Hypothalamus (tissue), 51 donors: ENCODE results near the gene CRHR2.
"Not testable (repeated sequence)": the region's sequence is repeated elsewhere in the genome, so short reads cannot be mapped to it uniquely, and the experiment has no call there.

Experiments used
- DNase-seq, 51 donors: peaks; one replicate each; lab custom pipeline; 2025; lab: John Stamatoyannopoulos, UW

CRHR2 gene

DNA sequence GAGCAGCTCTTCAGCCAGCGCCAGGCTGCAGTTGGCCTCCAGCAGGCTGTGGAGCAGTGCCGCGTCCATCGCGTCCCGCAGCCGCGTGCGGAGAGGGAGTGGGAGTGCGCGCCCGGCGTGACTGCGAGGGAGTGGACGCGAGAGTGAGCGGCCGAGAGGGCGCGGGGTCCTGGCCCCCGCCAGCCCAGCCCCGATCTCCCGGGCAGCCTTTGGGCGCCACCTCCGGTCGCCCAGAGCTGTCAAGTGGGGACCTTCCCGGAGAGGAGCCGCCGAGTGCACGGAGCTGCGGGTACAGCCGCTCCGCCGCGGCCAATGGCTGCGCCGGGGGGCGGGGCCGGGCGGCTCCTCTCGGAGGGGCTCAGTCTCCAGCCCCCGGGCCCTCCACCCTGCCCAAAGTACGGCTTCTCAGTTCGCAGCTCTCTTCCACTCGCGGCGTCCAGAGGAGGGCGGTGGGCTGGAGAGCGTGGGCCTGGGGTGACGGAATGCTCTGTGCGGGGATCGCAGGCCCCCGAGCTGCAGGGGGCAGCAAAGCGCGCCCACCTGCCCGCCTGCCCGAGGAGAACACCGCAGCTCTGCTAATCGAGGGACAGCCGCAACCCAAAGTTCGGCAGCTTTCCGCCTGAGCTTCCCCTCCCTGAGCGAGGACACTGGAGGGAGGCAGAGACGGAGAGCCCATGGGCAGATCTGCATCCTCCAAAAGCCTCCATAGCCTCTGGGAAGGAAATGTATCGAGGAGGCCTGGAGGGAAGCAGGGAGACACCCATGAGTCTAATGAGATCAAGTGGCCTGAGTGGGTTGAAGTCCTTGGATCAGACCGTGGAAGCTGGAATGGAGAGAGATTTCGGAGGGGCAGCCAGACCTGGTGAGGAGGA is at the start of gene CRHR2:
Gene CRHR2, minus strand, starts transcription at position 245 of the 872 bp plus-strand sequence. Its CDS starts 176 bp downstream, at position 69.
- DNase-seq, result peak in 6 of 51 donors; percentile 4 to 19 (median 12)

DNA sequence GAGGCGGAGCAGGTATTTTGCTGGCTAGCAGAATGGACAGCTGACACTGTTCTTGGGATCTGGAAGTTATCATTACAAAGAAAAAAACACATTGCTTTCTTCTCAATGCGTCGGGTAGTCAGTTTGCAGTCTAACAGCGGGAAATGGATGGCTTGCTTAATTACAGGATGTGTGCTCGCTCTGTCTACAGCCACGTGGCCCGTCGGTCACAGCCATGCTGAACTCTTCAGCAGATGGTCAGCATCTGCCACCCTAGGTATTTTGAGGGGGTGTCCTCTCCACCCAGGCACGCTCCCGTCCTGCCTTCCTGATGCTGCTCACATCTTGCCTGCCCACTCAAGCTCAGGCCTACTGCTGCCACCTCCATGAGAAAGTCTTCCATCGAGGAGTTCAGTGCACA is 49.3 kb upstream of the CRHR2 start:
- DNase-seq, result no peak

DNA sequence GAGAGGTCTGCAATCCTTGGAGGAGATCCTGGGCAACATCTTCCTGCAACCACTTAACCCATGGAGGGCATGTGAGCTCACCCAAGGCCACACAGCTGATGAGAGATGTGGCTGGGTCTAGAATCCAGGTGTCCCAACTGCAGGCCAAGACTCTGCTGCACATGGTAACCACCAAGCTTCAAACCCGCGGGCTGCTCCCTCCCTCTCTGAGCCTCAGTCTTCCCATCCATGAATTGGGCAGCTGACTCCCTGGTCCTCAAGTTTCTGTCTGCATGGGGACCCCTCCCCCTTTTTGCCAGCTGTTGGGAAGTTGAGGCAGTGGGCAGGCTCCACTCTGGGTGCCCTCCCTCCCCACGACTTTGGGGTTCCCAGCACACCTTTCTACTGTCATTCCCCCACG is 48.7 kb upstream of the CRHR2 start:
- no peak for DNase-seq

DNA sequence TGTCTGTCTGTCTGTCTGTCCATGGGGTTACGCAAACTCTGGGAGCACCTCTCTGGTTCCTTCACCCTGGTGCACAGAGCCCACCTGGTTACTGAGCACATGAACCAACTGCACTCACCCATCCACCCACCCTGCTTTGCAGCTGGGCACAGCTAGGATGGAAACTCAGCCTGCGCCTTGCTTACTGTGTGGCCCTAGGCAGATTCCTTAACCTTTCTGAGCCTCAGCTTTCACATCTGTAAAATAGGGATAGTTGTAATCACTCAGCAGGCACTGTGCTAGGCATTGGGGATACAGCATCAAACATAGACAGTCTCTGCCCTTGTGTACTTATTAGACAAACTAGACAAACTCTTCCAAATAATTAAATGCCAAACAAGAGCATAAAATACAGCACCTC is 47.8 kb upstream of the CRHR2 start:
- DNase-seq, result no peak

DNA sequence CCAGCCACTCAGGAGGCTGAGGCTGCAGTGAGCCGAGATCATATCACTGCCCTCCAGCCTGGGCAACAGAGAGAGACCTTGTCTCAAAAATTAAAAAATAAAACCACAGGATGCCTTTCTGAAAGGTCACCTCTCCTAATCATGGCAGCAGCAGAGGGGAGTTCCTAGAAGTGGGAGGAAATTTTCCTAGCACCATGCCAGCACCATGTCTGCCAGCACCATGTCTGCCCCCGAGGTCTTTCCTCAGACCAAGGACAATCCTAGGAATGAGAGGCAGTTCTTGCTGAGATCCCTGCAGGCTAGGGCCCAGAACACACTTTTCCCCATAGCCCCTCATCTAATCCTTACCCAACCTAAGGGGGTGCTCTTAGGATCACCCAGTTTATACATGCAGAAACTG is 47.4 kb upstream of the CRHR2 start:
- DNase-seq, result no peak

DNA sequence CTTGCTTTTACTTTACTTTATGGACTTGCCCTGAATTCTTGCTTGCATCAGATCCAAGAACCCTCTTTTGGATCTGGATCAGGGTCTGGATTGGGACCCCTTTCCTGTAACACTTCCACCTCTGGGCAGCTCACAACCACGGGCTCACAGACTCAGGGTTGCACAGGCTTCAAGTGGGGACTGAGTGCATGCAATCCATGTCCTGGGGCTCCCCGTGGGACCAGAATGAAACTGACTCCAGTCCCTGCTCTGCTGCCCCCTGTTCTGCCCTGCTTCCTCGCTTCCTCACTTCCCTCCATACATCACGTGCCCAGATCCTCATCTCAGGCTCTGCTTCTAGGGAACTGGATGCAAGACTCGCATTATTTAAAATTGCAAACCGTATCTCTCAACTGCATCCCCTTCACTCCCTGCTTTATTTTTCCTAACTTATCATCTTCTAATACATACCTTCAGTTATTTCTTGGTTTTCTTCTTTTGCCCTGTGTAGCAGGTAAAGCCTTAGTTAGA is 46.4 kb upstream of the CRHR2 start:
- no peak for DNase-seq

DNA sequence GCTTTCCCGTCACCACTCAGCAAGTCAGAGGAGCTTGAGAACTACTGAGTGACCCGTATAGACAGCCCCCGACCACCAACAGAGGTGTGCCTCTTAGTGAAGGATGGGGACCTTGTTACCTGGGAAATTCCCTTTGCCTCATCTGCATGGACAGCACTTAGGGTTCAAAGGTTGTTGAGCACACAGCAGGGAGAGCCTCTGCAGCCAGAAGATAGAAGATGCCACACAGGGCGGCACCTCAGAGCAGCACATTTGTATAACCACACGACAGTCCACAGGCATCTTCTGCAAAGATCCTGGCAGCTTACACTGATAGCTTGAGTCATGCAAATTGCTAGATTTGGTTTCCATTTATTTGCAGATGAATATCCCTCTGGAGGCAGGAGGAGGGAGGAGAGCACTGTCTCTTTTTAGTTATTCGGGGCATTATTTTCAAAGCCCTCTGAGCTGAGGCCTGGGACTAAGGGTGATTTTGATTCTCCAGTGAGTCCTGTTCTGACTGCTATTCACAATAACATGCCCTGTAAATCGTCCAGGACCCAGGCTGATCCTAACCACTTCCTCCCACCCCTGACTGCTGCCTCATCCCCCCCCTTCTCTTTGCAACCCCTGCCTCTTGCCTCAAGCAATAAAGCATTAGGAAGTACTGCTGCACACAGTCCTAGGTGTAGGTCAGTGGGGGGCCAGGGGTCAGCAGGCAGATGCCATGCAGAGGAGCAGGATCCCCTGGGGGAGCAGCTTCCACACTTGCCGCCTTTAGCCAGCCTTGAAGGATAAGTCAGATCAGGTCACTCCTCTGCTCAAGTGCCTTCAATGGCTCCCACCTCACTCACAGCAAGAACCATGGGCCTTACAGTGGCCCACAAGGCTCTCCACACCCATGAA is 45.0 kb upstream of the CRHR2 start:
- DNase-seq, result peak in 1 of 51 donors; percentile 10

DNA sequence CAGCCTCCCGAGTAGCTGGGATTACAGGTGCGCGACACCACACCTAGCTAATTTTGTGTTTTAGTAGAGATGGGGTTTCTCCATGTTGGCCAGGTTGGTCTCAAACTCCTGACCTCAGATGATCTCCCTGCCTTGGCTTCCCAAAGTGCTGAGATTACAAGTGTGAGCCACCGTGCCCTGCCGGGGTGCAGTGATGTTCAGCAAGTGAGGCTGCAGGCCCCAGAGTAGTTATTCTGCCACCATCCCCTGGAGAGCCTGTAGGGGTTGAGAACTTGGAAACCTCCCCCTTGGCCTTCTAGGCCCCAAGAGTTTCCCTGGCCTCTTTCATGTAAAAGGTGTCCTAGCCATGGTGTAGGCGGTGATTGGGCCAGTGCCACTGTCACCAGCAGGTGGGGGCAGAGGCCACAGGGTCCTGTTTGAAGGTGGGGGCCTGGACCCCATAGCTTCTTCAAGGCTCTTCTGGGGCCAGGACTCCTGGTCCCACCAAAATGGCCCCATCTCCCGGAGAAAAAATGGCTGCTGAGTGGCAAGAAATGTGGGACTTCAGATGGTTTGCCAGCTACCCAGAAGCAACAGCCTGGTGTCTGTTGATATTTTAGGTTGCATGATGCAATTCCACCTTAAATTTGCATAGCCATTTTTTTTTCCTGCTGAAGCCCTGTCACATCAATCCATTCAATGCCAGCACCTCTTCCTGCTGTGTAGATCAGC is 44.2 kb upstream of the CRHR2 start:
- no peak for DNase-seq

DNA sequence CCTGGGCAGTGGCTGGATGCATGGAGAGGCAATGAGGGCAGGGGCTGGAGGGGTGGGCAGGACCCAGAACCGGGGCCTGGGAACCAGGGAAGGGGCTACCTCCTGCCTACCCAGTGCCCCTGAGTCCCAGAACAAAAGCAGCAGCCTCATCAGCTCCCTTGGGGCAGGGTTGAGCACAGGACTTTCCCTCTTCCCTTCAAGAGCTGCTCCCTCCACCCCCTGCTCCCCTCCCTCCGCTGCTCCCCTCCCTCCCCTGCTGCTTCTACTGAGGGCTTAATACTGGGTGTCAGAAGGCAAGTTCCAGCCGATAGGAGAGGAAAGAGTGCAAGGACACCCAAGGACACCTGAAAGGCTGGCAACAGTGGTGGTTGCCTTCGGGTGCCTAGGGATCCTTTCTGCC is 41.5 kb upstream of the CRHR2 start:
- no peak for DNase-seq

DNA sequence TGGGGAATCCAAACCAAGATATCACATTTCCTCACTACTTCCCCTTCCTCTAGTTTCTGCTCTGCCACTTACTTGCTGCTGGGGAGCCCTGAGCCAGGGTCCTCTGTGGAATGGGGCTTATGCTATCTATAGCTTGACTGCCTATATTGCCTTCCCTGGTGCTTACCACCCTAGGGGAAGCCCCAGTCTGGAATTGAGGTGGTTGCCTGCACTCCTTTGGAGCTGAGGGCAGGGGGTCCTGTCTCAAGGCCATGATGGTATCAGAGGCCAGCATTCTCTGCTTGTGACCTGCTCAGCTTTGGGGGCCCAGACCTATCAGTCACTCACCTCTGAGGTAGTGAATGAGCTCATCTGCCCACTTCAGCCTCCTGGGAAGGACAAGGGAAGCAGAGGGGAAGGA is 40.4 kb upstream of the CRHR2 start:
- no peak for DNase-seq

DNA sequence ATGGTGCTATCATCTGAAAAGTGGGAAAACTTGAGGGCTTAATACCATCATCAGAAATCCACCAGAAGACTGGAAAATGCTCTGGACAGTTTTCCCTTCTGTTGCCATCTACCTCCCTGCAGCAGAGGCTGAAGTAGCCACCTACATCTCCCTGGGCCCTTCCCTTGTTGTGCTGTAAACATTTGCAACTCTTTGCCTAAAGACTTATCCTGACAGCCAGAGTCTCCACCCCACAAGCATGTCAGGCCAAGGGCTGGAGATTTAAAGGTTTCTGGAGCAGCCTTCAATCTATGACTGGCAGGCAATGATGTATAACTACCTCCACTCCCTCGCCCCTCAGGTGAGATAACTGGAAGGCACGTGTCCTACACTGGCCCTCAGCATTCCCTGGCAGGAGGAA is 39.9 kb upstream of the CRHR2 start:
- no peak for DNase-seq

DNA sequence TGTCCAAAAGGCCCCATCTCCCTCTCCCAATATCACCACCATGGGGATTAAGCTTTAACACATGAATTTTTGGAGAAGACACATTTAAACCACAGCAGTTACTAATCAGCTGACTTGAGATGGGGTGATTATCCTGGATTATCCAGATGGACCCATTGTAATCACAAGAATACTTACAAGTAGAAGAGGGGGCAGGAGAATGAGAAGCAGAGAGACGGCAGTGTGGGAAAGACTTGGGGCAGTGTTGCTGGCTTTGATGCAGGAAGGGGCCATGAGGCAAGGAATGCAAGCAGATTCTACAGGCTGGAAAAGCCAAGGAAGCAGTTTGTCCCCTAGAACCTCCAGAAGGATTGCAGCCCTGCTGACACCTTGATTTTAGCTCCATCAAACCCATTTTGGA is 39.0 kb upstream of the CRHR2 start:
- DNase-seq, result no peak

DNA sequence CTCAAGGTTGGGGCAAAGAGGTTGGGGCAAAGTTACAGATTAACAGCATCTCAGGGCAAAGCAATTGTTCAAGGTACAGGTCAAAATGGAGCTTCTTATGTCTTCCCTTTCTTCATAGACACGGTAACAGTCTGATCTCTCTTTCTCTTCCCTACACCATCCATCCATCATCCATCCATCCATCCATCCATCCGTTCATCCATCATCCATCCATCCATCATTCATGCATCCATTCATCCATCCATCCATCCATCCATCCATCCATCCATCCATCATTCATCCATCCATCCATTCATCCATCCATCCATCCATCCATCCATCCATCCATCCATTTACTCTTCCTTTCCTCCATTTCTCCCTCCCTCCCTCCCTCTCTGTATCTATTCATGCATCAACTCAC is 37.2 kb upstream of the CRHR2 start:
- DNase-seq, result not testable (repeated sequence)

DNA sequence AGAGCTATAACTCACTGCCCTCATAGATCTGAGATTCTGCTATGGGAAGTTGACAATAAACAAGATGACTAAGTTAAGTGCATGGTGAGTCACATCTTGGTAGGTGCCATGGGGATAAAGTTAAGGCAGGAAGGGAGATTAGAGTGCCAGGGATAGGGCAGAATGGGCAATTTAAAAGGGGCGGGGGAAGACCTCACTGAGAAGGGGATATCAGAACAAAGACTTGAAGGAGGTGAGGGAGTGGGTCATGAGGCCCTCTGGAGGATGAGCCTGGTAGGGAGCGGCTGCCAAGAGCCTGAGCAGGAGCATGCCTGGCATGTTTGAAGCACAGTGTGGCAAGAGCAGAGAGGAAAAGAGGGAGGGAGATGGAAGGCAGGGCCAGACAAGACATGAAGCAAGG is 34.9 kb upstream of the CRHR2 start:
- DNase-seq, result no peak

DNA sequence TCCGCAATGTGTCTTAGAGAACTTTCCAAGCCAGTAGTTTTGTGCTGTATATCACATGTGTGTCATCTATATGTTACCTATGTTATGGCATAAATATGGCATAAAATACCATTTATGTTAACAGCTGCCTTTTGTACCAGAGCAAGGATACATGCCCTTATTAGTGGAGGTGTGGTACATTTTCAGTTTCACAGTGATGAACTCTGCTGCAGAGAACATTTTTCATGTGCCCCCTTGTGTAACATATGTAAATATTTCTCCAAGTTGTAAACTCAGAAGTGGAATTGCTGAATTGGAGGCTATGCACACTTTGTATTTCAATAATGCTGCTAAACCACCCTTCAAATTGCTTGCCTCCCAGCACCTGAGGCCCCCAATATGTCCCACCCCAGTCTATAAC is 31.9 kb upstream of the CRHR2 start:
- DNase-seq, result no peak

DNA sequence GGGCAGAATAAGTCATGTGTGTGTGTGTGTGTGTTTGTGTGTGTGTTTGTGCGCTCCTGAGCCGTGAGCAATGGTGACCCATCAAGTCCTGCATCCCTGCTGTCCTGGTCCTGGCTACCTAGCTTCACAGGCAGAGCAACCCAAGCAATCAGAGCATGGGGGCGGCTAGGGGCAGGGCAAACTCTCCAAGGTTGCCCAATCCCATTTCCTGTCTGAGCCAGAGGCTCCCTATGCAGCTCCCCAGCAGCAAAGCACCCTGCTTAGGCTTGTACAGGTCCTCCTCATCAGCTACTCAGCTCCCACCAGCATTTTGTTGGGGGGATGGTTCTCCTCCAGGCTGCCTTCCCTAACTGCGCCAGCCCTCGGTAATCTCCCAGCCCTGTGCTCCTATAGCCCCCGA is 31.1 kb upstream of the CRHR2 start:
- DNase-seq, result no peak

DNA sequence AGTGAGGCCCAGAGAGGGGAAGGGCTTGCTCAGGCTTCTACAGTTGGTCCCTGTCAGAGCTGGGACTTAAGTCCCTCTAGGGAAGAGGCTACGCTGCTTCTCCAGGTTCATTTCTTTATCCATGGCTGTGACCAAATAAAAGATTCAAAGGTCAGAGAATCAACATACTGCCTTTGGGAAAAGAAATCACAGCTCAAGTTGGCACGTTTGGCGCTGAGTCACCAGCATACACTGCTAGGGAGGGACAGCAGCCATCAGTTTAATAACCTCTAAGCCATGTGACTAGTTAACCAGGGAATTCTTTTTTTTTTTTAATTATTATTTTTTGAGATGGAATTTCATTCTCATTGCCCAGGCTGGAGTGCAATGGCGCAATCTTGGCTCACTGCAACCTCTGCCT is 28.4 kb upstream of the CRHR2 start:
- DNase-seq, result no peak

DNA sequence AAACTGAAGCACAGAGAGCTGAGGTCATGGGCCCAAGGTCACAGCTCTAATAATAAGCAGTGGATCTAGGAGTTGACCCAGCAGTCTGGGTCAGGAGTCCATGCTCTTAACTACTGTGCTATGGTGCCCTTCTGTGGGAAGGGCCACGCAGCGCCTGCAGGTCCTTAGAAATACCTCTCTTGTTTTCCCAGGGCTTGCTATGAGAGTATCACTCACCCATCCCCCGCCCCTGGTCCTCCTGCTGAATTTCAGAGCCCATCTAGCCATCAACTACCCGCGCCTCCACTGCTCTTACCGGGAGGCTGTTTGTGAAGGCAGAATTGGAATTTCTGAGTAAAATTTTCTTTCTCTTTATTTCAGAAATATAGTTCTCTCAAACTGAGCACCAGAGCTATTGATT is 27.3 kb upstream of the CRHR2 start:
- no peak for DNase-seq

DNA sequence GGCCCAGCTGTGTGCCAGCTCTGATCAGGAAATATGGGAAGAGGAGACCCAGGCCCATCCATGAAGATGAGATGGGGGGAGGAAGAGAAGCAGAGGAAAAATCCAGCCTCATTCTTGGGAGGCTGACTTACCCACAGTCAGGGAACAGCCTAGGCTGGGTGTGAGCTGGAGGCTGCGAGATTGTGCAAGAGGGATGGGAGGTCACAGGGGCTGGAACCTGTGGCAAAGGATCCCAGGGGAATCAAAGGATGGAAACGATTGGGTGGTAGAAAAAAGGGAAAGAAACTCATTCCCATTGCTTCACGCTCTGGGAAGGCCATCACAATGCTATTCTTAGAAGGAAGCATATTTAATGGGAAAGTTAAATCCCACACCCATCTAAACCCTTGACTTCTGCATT is 26.7 kb upstream of the CRHR2 start:
- DNase-seq, result no peak

DNA sequence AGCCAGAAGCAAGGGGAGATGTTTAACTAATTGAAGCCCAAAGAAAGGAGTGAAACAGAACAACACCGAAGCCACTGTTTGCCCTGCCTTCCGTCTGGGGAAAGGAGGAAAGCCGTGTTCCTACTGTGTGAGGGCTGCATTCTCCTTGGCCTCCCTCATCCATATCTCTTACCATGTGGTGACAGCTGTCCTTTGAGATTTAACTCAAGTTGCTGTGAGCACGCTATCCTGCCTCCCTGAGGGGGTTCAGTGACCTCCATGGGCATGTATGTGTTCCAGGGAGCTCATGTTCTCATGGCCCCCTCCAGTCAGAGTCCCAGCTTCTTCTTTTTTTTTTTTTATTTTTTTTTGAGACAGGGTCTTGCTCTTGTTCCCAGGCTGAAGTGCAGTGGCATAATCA is 26.2 kb upstream of the CRHR2 start:
- no peak for DNase-seq
